GM18873 (cell line): Measurements from ENCODE around the gene RPL13.

Source experiments
- ATAC-seq: cut with Tn5 transposase; IDR thresholded peaks from one replicate; pipeline ENCODE4 v1.9.1; 2021; ENCODE audit warnings: mild to moderate bottlenecking, moderate library complexity, moderate number of reproducible peaks; ENCODE audit not compliant: unreplicated experiment, low FRiP score

RPL13 gene

DNA sequence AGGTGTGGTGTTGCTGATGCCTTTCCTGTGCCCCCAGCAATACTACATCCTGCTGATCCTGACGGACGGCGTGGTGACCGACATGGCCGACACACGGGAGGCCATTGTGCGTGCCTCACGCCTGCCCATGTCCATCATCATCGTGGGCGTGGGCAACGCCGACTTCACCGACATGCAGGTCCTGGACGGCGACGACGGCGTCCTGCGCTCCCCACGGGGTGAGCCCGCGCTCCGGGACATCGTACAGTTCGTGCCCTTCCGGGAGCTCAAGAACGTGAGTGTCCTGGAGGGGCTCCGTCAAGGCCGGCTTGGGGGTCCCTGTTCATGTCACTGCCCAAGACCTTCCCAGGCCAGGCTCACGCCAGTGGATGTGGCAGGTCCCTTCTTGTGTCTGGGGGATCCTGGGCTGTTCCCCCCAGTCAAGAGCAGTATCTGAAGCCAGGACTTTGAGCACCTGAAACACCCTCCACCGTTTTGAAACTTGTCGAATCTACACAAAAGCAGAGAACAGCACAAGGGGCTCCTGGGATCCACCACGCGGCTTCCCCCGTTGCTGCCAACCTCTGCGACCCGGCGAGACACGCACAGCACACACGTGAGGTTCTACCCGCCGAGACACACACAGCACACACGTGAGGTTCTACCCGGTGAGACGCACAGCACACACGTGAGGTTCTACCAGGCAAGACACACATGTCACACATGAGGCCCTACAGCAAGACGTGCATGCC lies 35.0 kb downstream of the RPL13 start:
- ATAC-seq = no peak

DNA sequence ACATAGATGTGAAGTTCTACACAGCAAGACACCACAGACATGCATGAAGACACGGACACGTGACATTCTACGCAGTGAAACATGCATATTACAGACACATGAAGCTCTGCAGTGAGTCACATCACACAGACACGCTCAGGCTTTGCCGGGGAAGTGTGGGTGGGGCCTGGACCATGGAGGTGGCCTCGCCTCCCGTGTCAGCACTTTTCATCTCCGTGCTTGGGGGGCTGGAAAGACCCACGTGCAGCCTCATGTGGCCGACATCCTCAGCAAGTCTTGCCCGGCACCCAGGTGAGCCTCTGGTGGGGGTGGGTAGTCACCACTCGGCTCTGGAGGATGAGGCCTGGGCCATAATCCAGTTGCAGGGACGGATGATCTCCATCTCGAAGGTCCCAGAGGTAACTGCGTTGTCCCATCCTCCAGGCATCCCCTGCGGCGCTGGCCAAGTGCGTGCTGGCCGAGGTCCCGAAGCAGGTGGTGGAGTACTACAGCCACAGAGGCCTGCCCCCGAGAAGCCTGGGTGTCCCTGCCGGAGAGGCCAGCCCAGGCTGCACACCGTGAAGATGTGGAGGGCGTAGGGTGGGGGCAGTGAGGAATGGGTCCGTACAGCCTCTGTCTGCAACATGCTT lies 35.7 kb downstream of the RPL13 start:
- no peak for ATAC-seq

DNA sequence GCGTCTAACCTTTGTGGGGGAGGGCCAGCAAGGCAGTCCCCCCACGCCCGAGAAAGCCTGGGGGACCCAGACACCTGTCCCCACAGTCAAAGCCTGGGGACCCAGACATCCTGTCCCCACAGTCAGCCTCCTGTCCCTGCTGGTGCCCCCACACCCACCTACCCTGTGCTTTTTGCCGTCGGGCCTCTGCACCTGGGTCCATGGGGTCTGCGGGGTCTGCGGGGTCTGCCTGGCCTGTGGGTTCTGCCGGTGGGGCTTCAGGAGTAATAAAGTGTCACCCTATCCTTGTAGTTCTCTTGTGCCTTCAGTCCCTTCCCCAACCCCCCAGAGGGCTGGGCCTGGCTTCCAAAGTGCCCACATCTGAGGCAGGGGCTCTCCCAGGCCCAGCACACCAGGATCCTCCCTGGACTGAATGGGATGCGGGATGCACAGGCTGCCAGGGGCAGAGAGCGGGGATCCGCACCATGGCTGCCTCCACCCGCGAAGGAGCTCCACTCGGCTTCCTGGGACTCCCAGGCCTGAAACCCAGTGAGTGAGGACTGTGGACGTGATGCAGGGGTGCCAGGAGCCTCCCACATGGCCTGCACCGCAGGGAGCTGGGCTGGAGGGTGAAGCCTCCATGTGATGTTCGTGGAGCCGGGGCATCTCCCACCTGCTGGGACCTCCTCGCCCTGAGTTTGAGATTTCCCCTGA lies 36.6 kb downstream of the RPL13 start:
- no peak for ATAC-seq

DNA sequence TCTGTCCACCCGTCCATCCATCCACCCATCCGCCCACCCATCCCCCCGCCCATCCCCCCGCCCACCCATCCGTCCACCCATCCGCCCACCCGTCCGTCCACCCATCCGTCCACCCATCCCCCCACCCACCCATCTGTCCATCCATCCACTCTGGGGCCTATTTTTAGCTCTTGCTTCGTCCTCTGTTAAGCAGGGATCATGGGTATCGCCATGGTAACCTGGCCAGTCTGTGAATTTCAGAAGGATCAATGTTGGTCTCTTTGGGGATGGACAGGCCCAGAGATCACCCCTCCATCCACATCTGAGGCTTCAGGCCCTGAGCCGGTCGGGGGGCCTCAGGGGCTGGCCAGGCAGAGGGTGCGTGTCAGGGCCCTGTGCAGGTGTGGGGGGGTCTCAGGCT lies 37.7 kb downstream of the RPL13 start:
- ATAC-seq = no peak

DNA sequence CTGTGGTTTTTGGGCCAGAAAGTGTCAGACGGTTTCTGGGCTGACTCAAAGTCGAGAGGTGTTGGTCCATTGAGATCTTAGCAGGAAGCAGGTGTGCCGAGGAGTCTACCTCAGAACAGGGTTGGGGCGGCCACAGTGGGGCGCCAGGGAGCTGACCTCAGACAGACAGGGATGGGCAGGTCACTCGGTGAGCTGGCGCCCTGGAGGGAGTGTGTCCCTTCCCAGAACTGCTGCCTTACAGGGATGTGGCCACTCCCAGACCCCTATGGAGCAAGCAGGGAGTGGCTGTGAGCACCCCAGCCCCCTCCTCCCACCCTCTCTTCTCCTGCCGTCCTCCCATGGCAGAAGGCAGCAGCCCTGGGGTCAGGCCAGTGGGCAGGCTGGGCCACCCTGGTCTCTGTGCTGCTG lies 39.0 kb downstream of the RPL13 start:
- ATAC-seq = no peak

DNA sequence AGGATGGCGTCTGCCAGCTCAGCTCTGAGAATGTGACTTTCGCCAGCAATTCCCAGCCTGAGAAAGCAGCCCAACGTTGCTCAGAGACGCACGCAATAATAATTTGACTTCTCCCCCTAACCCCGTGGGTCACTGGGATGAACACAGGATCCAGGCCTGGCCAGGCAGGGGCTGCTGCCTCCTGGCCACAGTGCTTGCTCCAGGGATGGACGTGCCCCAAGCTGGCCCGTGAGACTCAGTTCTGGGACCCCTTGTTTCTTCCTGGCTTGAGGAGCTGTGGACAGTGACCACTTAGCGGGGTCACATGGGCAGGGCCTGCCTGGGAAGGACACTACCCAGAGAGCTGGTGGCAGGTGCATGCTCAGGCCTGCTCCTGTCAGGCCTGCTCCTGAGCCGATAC lies 39.4 kb downstream of the RPL13 start:
- ATAC-seq = no peak

DNA sequence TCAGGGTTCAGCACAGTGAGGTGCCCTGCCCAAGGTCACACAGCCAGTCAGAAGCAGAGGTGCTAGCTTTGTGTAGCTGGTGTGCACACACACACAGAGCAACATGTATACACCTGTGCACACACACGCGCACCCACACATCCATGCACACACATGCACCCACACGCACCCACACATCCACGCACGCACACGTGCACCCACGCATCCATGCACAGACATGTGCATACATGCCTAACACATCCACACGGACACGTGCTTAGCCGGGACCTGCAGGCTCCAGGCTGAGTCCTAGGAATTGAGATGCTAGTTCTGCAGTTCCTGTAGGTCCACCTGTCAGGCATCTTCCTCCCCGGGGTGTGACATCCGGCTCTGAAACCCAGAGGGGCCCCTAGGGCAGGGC lies 39.9 kb downstream of the RPL13 start:
- no peak for ATAC-seq

DNA sequence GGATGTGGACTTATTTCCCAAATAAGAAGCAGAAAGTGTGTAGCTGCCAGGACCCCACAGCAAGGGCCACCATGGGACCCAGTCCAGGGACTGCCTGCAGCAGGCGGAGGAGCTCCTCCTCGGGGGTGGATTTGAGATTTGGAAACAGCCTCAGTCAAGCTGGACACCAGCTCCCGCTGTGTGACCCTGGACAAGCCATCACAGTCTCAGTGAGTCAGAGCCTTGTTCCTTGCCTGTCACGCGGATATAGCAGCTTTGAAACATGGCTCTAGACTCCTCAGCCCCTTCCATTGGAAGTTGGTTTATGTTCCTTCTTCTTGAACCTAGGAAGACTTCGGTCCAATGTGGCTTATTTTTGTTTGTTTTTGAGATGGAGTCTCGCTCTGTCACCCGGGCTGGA lies 40.5 kb downstream of the RPL13 start:
- ATAC-seq = no peak

DNA sequence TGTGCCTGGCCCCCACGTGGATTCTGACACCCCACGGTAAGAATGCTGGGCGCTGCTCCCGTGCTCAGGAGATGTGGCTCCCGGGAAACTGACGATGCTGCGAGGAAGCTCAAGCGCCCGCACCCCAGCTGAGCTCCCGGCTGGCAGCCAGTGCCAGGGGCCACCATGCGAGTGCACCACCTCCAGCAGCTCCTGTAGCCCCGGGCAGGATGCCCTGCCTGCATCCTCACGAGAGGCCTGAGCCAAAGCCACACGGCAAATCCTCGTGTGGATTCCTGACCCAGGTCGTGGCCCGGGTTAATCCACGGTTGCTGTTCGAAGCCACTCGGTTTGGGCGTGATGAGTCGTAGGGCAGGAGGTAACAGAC lies 41.4 kb downstream of the RPL13 start:
- ATAC-seq = no peak

DNA sequence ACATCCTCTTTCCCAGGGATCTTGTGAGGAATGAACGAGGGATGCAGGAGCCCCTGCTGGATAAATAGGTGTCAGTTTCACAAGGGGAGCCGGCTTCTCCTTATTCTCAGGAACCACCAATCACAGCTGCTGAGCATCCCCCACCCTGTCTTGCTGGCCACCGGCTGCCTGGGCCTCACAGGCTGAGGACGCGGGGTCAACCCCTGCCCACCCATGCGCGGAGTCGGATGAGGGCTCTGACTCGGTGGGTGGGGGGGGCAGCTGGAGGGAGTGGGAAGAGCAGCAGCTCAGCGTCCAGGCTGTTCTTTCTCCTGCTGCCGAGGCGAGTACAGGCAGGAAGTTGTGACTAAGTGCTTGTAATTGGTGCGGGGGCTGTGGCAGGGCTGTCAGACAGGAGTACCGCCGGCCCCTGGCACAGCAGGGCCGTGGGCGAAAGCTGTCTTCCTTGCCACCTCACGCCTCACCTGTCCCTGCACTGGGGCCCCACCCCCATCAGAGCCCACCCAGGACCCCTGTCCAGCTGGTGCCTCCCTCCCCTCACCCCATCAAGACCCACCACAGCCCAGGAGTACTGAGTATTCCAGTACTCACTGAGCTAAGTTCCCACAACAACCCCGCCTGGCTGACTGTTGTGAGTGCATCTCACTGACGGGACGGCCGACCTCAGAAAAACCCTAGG lies 41.9 kb downstream of the RPL13 start:
- ATAC-seq = no peak

DNA sequence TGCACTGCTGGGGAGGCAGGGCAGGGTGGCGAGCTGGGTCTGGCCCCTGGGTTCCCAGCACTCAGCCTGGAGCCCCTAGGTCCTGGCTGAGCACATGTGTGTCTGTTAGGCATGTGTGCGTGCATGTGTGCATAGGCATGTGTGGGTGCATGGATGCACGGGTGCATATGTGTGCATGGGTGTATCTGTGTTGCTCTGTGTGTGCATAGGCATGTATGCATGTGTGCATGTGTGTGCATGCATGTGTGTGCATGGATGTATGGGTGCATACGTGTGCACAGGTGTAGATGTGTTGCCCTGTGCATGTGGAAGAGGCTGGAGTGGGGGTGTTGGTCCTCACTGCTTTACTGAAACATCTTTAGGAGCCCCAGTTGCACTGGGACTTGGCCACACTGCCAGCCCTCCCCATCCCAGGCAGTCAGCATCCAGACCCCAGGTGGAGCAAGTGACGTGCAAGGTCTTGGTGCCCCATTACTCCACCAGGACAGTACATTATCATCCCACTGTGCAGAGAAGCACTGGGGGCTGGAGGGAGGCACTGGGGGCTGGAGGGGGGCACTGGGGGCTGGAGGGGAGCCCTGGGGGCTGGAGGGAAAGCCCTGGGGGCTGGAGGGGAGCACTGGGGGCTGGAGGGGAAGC lies 42.6 kb downstream of the RPL13 start:
- no peak for ATAC-seq

DNA sequence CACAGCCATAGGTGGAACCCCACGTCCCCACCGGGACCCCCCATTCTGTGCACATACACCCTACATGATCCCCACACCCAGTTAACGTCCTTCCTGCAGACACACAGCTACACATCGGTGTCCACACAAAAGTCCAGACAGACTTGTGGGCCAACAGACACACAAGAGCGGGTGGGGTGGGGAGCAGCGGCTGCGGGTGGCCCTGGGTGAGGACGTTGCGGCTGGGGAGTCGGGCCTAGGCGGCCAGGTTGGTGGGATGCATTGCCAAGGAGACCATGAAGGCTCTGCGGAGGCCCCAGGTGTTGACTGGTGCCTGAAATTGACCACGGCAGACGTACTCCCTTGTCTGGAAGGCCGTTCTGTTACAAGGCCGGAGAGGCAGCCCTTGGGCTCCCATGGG lies 44.3 kb downstream of the RPL13 start:
- ATAC-seq = no peak

DNA sequence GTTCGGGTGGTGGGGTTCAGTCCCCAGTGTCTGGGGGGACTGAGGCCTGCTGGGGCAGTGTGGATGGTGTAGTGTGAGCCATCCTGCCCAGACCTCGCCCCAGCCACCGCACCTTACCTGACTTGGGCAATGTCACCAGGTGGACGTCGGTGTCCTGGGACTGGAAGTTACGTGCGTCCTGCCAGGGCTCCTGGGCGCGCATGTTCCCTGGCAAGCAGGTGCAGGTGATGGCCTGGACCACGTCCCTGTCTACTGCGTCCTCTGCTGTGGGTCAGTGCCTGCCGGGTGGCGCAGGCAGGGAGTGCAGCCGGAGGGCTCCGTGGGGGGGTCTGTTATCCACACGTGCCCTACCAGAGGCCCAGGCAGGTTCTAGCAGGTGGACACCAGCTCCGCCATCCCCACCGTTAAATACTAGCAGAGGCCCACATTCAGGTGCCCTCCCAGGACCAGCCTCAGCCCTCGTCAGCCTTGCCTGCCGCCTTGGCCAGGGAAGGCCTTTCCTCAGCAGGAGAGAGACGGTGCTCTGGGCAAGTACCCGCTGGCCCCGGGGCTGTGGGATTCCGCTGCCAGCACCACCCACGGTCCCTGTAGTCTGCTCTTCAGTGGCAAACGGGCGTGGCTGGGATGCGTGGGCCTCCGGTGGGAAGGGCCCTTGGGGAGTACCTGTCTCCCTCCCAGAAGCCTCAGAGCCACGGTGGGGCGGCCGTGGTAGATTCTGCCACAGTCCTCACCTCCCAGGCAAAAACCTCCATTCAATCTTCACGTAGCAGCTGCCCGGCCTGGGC lies 44.9 kb downstream of the RPL13 start:
- ATAC-seq = no peak

DNA sequence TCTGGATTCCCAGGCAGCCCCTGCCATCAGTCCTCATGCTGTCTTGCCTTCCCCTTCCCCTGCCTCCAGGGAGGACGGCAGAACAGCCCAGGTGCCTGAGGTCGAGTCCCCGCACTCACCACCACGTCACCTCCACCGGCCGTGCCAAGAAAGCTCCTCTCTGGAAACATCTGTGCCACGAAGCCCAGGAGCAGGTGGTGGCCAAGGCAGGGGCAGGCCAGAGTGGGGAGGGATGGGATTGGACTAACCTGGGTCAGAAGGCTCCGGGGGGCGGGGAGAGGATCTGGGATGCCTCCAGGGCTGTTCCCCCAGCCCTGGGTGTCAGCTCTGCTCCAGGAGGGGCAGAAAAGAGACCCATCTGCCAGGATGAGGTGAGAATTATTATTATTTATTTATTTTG lies 45.5 kb downstream of the RPL13 start:
- ATAC-seq = no peak

DNA sequence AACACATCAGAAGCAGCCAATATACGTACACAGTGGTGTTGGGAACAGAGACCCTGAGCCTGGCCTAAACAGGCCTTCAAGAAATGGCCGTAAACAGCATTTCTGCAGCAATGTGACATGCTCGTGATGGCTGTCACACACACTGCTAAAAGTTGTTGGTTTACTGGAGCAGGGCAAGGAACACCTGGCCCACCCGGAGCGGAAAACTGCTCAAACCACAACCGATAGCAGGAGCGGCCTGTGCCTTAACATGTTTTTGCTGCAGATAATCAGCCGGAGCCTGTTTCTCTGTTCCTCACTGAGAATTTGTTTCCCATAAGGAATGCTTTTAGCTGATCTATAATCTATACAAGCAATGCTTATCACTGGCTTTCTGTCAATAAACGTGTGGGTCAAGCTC lies 47.0 kb downstream of the RPL13 start:
- no peak for ATAC-seq

DNA sequence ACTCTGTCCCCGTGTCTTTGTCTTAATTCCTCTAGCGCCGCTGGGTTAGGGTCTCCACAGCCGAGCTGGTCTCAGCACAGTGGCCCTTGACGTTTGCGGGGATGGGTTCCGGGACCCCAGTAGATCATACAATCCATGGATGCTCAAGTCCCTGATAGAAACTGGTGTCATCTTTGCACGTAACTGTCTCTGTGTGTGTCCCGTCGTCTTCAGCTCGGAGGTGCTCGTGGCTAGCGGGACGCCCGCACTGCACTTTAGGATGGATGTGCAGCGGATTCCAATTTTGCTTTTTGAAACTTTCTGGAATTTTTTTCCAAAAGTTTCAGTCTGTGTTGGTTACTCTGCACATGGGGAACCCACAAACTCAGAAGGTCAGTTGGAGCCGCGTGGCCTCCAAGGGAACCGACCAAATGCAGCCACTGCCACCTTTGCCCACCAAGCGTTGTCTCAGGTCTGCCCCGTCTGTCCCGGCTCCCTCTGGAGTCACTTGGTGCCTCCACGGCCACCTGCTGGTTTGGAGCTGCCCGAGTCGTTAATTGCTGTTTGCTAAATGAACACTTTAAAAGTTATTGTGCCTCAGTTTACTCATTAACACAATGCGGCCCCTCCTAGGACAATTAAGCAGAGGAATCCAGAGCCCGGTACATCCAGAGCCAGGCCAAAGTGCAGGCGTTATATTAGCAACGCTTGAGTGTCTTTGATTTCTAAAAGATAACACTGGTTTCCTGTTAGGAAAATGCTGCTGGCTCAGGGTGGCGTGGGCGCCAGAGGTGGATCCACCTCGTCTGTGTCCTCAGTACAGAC lies 47.7 kb downstream of the RPL13 start:
- no peak for ATAC-seq

DNA sequence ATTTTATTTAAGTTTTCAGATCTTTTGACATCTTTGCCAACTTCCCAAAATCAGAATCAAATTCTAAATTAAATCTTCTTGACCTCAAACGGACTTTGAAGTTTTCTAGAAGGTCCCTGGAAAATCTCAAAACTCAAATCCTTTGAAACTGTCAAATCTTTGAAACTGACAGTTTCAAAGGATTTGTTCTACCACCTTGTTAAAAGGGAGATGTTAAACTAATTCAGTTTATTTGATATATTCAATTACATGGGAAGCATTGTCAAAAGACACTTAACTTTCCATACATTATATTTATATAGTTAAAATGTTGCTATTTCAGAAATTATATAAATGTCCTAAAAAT lies 49.6 kb downstream of the RPL13 start:
- no peak for ATAC-seq

DNA sequence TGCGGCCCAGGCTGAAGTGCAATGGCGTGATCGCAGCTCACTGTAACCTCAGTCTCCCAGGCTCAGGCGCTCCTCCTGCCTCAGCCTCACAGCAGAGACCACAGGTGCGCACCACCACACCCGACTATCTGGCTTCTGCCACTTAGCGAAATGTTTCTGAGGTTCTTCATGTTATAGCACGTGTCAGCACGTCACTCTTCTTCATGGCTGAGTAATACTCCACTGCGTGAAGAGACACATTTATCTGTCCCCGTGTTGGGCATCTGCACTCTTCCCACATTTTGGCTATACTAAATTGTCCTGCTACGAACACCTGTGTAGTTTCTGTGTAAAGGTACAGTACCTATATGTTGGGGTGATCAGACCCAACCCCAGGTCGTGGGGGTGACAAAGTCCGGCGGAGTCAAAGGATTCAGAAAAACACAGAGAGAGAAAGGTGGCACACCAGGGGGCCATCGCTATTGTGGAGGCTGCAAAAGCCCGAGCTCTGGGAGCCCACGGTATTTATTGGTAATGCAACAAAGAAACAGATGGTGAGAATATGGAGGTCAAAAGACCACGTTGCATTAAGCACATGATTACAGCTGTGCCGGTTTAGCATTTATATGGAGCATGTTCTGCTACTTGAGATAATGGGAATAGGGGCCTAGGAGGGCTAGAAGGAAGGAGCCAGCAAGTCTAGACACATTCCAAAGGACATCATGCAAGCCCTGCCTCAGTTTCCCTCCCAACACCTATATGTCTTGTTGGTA lies 52.1 kb downstream of the RPL13 start:
- no peak for ATAC-seq
